ACC112 (cell line): Measurements from ENCODE around the gene TNFRSF12A.

ENCODE experiments used
- H2AFZ ChIP-seq: fragments of 200-600 bp; sonication (generic); one replicate; pipeline ENCODE4 v1.6.0; 2017; ENCODE audit warnings: antibody characterized with exemption, low read length; ENCODE audit not compliant: unreplicated experiment
- H3K27ac ChIP-seq: fragments of 200-600 bp; sonication (generic); 2 replicates; pipeline ENCODE4 v1.5.1; 2014; ENCODE audit warnings: low read depth, mild to moderate bottlenecking, antibody characterized with exemption, low read length, moderate library complexity
- H3K27me3 ChIP-seq: fragments of 200-600 bp; sonication (generic); 2 replicates; pipeline ENCODE4 v1.6.1; 2014; ENCODE audit warnings: mild to moderate bottlenecking, antibody characterized with exemption, low read length, moderate library complexity, mixed read lengths; ENCODE audit not compliant: insufficient read depth
- H3K36me3 ChIP-seq: fragments of 200-600 bp; sonication (generic); 2 replicates; pipeline ENCODE4 v1.6.1; 2016; ENCODE audit warnings: mild to moderate bottlenecking, antibody characterized with exemption, low read length, moderate library complexity, mixed read lengths; ENCODE audit not compliant: insufficient read depth
- H3K4me1 ChIP-seq: fragments of 200-600 bp; sonication (generic); one replicate; pipeline ENCODE4 v1.6.1; 2016; ENCODE audit warnings: low read length, mixed read lengths; ENCODE audit not compliant: insufficient read depth, unreplicated experiment, control insufficient read depth
- H3K4me3 ChIP-seq: fragments of 200-600 bp; sonication (generic); 2 replicates; pipeline ENCODE4 v1.5.1; 2014; ENCODE audit warnings: mild to moderate bottlenecking, low read depth, low read length
- H3K79me2 ChIP-seq: fragments of 200-600 bp; sonication (generic); one replicate; pipeline ENCODE4 v1.6.0; 2016; ENCODE audit warnings: low read length; ENCODE audit not compliant: control insufficient read depth, unreplicated experiment, insufficient read depth

Gene TNFRSF12A

DNA sequence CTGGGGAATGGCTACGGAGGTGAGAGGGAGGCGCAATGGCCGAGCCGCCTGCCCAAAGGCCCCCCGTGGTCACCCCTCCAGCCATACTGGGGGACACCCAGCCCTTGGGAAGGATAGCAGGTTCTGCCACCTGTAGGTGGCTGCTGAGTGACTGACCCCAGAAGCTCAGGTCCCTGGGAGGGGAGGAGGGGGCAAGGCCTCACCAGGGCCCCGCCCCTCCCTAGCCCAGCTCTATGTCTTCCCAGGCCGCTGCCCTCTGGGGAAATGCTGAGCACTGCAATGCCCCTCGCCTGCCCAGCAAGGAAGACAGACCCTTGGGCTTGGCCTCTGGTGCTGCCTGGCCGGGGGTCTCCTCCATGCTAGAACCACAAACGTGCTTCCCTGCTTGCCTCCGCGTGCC lies 18.9 kb upstream of the TNFRSF12A start:
- no peak overlapping the region for H3K4me3 ChIP-seq
- H3K4me1 ChIP-seq: no peaks in the 10 kb centered on the region
- 0 out of 2 replicates have a peak, but pooled peaks cover 2% of the 10 kb centered on the region for H3K27me3 ChIP-seq
- H3K79me2 ChIP-seq: no peaks in the 10 kb centered on the region
- H3K36me3 ChIP-seq: no peaks in the 10 kb centered on the region
- no peak overlapping the region for H3K27ac ChIP-seq
- no peak overlapping the region for H2AFZ ChIP-seq

DNA sequence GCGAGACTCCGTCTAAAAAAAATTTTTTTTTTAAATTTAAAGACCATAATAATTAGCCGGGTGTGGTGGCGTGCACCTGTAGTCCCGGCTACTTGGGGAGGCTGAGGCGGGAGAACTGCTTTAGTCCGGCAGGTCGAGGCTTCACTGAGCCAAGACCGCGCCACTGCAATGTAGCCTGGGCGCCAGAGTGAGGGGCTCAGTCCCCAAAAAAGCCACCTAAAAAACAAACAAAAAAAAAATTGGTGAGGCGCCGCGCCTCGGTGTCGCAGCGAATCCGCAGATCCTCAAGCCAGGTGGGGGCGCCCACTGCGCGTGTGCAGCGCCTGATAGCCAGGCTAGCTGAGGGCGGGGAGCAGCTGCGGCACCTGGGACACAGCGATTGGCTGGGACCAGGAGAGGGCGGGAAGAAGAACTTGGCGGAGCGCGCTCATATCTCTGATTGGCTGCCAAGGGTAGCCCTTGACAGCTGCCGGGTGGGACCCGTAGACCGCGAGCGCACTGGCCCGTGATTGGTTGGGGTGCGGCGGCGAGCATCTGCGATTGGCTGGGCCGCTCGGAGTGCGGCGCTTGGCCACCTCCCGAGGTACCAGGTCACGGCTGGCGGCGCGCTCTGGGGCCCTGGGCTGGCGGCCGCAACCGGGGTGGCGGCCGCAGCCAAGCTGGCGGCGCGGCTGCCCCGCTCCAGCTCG lies 16.4 kb upstream of the TNFRSF12A start:
- H3K27me3 ChIP-seq: no peaks in the 10 kb centered on the region
- no peaks in the 10 kb centered on the region for H3K36me3 ChIP-seq
- peaks cover 7% of the 10 kb centered on the region for H3K4me1 ChIP-seq
- no peaks in the 10 kb centered on the region for H3K79me2 ChIP-seq
- no peak overlapping the region for H2AFZ ChIP-seq
- no peak overlapping the region for H3K4me3 ChIP-seq
- no peak overlapping the region for H3K27ac ChIP-seq

DNA sequence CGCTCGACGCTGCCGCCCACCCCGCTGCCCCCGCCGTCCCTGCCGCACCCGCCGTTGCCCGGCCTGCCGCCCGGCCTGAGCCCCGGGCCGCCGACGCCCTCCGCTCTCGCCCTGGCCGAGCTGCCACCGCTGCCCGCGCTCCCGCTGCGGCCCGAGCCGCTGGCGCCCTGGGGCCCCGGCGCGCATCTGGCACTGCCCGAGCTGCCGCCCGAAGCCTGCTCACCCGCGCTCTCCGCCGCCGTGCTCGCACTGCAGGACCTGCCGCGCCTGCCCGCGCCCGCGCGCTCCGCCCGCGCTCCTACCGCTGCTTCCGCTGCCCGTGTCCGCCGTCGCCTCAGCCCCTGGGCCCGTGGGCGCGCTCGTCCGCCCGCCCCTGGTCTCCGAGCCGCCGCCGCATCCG lies 15.8 kb upstream of the TNFRSF12A start:
- peaks cover 7% of the 10 kb centered on the region for H3K4me1 ChIP-seq
- H3K27ac ChIP-seq: no peak overlapping the region
- no peak overlapping the region for H3K4me3 ChIP-seq
- H3K36me3 ChIP-seq: no peaks in the 10 kb centered on the region
- H3K27me3 ChIP-seq: no peaks in the 10 kb centered on the region
- H2AFZ ChIP-seq: no peak overlapping the region
- H3K79me2 ChIP-seq: no peaks in the 10 kb centered on the region

DNA sequence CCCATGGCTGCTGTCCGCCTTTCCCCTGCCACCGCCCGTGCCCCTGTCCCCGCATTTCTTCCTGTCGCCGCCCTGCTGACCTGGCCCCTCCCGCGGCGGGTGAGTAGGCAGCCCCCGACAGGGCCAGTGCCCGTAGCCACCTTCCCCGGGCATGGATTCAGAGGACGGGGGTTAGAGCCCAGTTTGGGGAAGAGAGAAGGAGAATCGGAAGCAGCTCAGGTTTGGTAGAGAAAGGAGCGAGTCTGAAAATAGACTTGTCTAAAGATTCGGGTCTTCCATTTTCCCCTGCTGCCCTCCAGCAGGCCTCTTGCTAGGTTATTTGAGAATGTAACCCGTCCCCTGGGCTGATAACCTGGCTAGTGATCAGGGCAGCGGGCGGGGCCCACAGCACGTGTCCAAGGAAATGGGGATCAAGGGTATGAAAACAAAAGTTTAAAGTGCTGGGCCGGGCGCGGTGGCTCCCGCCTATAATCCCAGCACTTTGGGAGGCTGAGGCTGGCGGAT lies 15.3 kb upstream of the TNFRSF12A start:
- peak overlapping the region; percentile 62 for H3K4me3 ChIP-seq

GRCh38 chr16:3007059-3007956 lies 12.9 kb upstream of the TNFRSF12A start:
- H3K79me2 ChIP-seq: no peaks in the 10 kb centered on the region
- peaks cover 7% of the 10 kb centered on the region for H3K4me1 ChIP-seq
- H3K27ac ChIP-seq: no peak overlapping the region
- no peak overlapping the region for H2AFZ ChIP-seq
- no peak overlapping the region for H3K4me3 ChIP-seq
- no peaks in the 10 kb centered on the region for H3K36me3 ChIP-seq
- H3K27me3 ChIP-seq: peaks cover 9% of the 10 kb centered on the region; the same call in 1 of the 2 replicates

More for the DNA sequence above, 15.3 kb upstream of the TNFRSF12A start:
- H3K36me3 ChIP-seq: no peaks in the 10 kb centered on the region
- H2AFZ ChIP-seq: no peak overlapping the region
- H3K27me3 ChIP-seq: no peaks in the 10 kb centered on the region
- no peaks in the 10 kb centered on the region for H3K79me2 ChIP-seq
- peaks cover 7% of the 10 kb centered on the region for H3K4me1 ChIP-seq
- no peak overlapping the region for H3K27ac ChIP-seq

DNA sequence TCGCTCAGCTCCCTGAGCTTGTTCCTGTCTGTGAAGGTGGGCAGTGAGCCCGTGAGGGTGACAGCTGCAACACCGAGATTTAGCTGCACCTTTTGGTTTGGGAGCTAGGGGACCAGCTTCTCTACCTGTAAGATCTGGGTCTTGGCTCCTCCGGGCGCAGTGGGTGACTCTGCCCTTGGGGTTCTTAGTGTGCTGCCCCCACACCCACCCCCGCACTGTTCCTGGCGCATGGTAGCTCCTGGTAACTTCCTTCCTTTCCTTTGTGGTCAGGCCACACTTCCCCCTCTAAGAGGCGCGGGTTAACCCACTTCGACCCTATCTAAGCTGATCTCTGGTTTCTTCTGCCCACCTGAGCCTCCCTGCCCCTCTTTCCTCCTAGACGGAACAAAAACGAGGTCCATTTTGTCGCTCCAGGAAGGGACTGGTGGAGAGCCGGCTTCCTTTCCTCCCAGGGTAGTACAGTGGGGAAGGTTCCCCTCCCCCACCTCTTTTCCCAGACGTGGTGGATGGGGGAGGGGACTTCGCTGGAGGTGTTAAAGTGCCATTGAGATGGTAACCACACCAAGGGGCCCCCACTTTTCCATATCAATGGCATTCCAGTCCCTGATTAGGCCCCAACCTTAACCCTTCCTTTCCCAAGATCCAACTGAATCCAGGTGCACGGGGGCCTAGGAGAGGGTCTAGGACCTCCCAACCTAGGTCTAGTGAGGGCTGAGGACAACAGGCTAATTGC lies 12.0 kb upstream of the TNFRSF12A start:
- Histone ChIP-seq H2AFZ (no peak overlapping the region), H3K4me1 (peaks cover 10% of the 10 kb centered on the region), H3K79me2 (no peaks in the 10 kb centered on the region), H3K36me3 (no peaks in the 10 kb centered on the region), H3K27me3 (peaks cover 16% of the 10 kb centered on the region; the same call in 1 of the 2 replicates), H3K27ac (no peak overlapping the region), H3K4me3 (no peak overlapping the region)

DNA sequence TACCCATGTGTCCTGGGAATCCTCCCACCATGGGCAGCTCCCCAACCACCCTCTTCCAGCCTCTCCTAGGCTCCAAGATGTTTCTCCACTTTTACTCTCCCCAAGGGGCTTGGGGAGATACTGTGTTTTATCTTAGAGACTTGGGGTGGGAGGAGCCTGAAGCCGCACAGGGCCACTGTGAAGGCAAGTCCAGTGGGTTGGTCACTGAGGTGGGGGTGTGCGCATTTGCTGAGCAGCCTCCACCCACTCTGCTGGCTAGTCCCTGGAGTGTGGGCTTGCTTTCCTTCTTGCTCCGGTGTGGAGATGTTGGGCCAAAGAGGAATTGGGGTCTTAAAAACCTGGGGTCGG lies 11.5 kb upstream of the TNFRSF12A start:
- no peak overlapping the region for H3K27ac ChIP-seq
- no peak overlapping the region for H3K4me3 ChIP-seq
- peaks cover 11% of the 10 kb centered on the region for H3K4me1 ChIP-seq
- no peaks in the 10 kb centered on the region for H3K36me3 ChIP-seq
- no peaks in the 10 kb centered on the region for H3K79me2 ChIP-seq
- H2AFZ ChIP-seq: no peak overlapping the region
- H3K27me3 ChIP-seq: peaks cover 22% of the 10 kb centered on the region; the same call in 1 of the 2 replicates

- no peaks in the 10 kb centered on the region for H3K79me2 ChIP-seq
- H3K27me3 ChIP-seq: peaks cover 23% of the 10 kb centered on the region; the same call in 1 of the 2 replicates
- H3K4me3 ChIP-seq: no peak overlapping the region
- H2AFZ ChIP-seq: no peak overlapping the region
- peaks cover 11% of the 10 kb centered on the region for H3K4me1 ChIP-seq
- H3K27ac ChIP-seq: no peak overlapping the region
- no peaks in the 10 kb centered on the region for H3K36me3 ChIP-seq
Measured at GRCh38 chr16:3009568-3010390, 10.4 kb upstream of the TNFRSF12A start.

GRCh38 chr16:3010510-3010909 lies 9.7 kb upstream of the TNFRSF12A start:
- no peak overlapping the region for H3K4me3 ChIP-seq
- H3K4me1 ChIP-seq: peaks cover 11% of the 10 kb centered on the region
- H3K79me2 ChIP-seq: no peaks in the 10 kb centered on the region
- no peak overlapping the region for H3K27ac ChIP-seq
- H2AFZ ChIP-seq: no peak overlapping the region
- peaks cover 23% of the 10 kb centered on the region; the same call in 1 of the 2 replicates for H3K27me3 ChIP-seq
- H3K36me3 ChIP-seq: no peaks in the 10 kb centered on the region

DNA sequence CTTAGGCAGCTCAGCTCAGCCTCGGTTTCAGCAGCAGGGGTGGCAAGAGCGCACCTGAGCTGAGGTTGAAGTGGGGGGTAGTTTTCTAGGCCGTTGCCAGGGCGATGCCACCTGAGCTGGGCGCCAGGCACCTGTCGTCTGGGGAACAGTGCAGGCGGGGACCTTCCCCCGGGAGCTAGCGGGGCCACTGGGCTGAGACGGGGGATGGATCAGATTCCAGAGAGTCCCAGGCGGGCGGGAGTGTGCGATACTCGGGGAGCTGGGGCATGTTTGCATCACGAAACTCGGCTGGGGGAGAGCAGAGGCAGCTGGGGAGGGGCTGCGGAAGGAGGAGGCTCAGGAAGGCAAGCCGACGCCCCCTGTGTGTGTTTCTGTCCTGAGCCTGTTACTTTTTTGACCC lies 7.9 kb upstream of the TNFRSF12A start:
- Histone ChIP-seq H2AFZ (no peak overlapping the region), H3K36me3 (no peaks in the 10 kb centered on the region), H3K4me1 (peaks cover 11% of the 10 kb centered on the region), H3K27me3 (peaks cover 23% of the 10 kb centered on the region; the same call in 1 of the 2 replicates), H3K79me2 (no peaks in the 10 kb centered on the region), H3K27ac (no peak overlapping the region), H3K4me3 (no peak overlapping the region)
